Loucy (cell line): ENCODE results near the gene SDK1.

Experiments
- H2AFZ ChIP-seq: fragments of 200-600 bp; sonication (generic); 2 replicates; pipeline ENCODE4 v1.6.0; 2016; ENCODE audit warnings: antibody characterized with exemption, mild to moderate bottlenecking, low read length, moderate library complexity
- H3F3A ChIP-seq: fragments of 200-600 bp; 2 replicates; pipeline ENCODE4 v1.6.0; 2016; ENCODE audit warnings: antibody characterized with exemption, low read depth, mild to moderate bottlenecking
- H3K27me3 ChIP-seq: fragments of 200-600 bp; sonication (generic); 2 replicates; pipeline ENCODE4 v1.6.1; 2014; ENCODE audit warnings: low read length, mild to moderate bottlenecking; ENCODE audit not compliant: insufficient read depth, poor library complexity, severe bottlenecking
- H3K36me3 ChIP-seq: fragments of 200-600 bp; sonication (generic); 2 replicates; pipeline ENCODE4 v1.6.1; 2016; ENCODE audit warnings: low read length; ENCODE audit not compliant: insufficient read depth
- H3K4me1 ChIP-seq: fragments of 200-600 bp; sonication (generic); 2 replicates; pipeline ENCODE4 v1.5.1; 2014; ENCODE audit warnings: low read length, mild to moderate bottlenecking; ENCODE audit not compliant: insufficient read depth, poor library complexity, severe bottlenecking
- H3K4me2 ChIP-seq: fragments of 200-600 bp; sonication (generic); 2 replicates; pipeline ENCODE4 v1.6.0; 2014; ENCODE audit warnings: antibody characterized with exemption, low read length, low read depth, mild to moderate bottlenecking; ENCODE audit not compliant: poor library complexity, severe bottlenecking
- H3K4me3 ChIP-seq: fragments of 200-600 bp; sonication (generic); 2 replicates; pipeline ENCODE4 v1.5.1; 2014; ENCODE audit warnings: low read length, mild to moderate bottlenecking, mixed read lengths; ENCODE audit not compliant: poor library complexity, severe bottlenecking
- H3K79me2 ChIP-seq: fragments of 200-600 bp; sonication (generic); 2 replicates; pipeline ENCODE4 v1.6.1; 2014; ENCODE audit warnings: low read length; ENCODE audit not compliant: insufficient read depth
- H3K9ac ChIP-seq: fragments of 200-600 bp; sonication (generic); 2 replicates; pipeline ENCODE4 v1.6.0; 2014; ENCODE audit warnings: mild to moderate bottlenecking, low read depth, low read length, moderate library complexity; ENCODE audit not compliant: poor library complexity, severe bottlenecking
- H3K9me2 ChIP-seq: fragments of 200-600 bp; sonication (generic); replicated peaks from 2 replicates; pipeline ENCODE4 v1.6.1; 2016; ENCODE audit warnings: low read depth, low read length, mixed read lengths
- H3K9me3 ChIP-seq: fragments of 200-600 bp; sonication (generic); 2 replicates; pipeline ENCODE4 v1.6.1; 2014; ENCODE audit warnings: mild to moderate bottlenecking, antibody characterized with exemption, low read length, low read depth; ENCODE audit not compliant: insufficient read depth
- H4K20me1 ChIP-seq: fragments of 200-600 bp; sonication (generic); 2 replicates; pipeline ENCODE4 v1.6.0; 2014; ENCODE audit warnings: antibody characterized with exemption, low read length, mild to moderate bottlenecking; ENCODE audit not compliant: insufficient read depth, poor library complexity, severe bottlenecking
- CTCF ChIP-seq: fragments of 200-600 bp; sonication (generic); conservative IDR thresholded peaks from 2 replicates; pipeline ENCODE4 v1.5.1; 2014; ENCODE audit warnings: mild to moderate bottlenecking, antibody characterized with exemption, low read length
- EZH2phosphoT487 ChIP-seq: fragments of 200-600 bp; IDR thresholded peaks from 2 replicates; pipeline ENCODE4 v1.6.1; 2018; ENCODE audit warnings: antibody characterized with exemption, mild to moderate bottlenecking, moderate library complexity, borderline replicate concordance

Gene SDK1

GRCh38 chr7:3787717-3788264, 486.7 kb downstream of the SDK1 start:
- H3K4me2 ChIP-seq, result no peak overlapping the region
- no peaks in the 10 kb centered on the region for H3K4me1 ChIP-seq
- no peak overlapping the region for H2AFZ ChIP-seq
- H3F3A ChIP-seq, result no peaks in the 10 kb centered on the region
- no peak overlapping the region for H3K4me3 ChIP-seq
- H3K79me2 ChIP-seq, result no peaks in the 10 kb centered on the region
- TF ChIP-seq EZH2phosphoT487 (no peak), CTCF (no peak)
- no peak overlapping the region for H3K9ac ChIP-seq
- no peaks in the 10 kb centered on the region; the same call in 1 of the 2 replicates for H3K9me3 ChIP-seq
- no peaks in the 10 kb centered on the region for H3K27me3 ChIP-seq
- no peaks in the 10 kb centered on the region for H4K20me1 ChIP-seq
- H3K9me2 ChIP-seq, result no peaks in the 10 kb centered on the region
- H3K36me3 ChIP-seq, result no peaks in the 10 kb centered on the region

GRCh38 chr7:3790803-3791202, 489.8 kb downstream of the SDK1 start:
- H3K4me3 ChIP-seq, result no peak overlapping the region
- no peaks in the 10 kb centered on the region for H3K36me3 ChIP-seq
- H3F3A ChIP-seq, result no peaks in the 10 kb centered on the region
- TF ChIP-seq CTCF, result no peak
- no peak for TF ChIP-seq EZH2phosphoT487
- H4K20me1 ChIP-seq, result no peaks in the 10 kb centered on the region
- H3K9ac ChIP-seq, result no peak overlapping the region
- no peak overlapping the region for H2AFZ ChIP-seq
- no peaks in the 10 kb centered on the region for H3K9me2 ChIP-seq
- H3K27me3 ChIP-seq, result no peaks in the 10 kb centered on the region
- H3K79me2 ChIP-seq, result no peaks in the 10 kb centered on the region
- H3K9me3 ChIP-seq, result no peaks in the 10 kb centered on the region; the same call in 1 of the 2 replicates
- no peak overlapping the region for H3K4me2 ChIP-seq
- no peaks in the 10 kb centered on the region for H3K4me1 ChIP-seq

GRCh38 chr7:3791327-3791726, 490.3 kb downstream of the SDK1 start:
- TF ChIP-seq EZH2phosphoT487, result no peak
- no peak for TF ChIP-seq CTCF
- no peak overlapping the region for H2AFZ ChIP-seq
- no peaks in the 10 kb centered on the region for H3K4me1 ChIP-seq
- no peaks in the 10 kb centered on the region; the same call in 1 of the 2 replicates for H3K9me3 ChIP-seq
- H3F3A ChIP-seq, result no peaks in the 10 kb centered on the region
- H3K4me3 ChIP-seq, result no peak overlapping the region
- H4K20me1 ChIP-seq, result no peaks in the 10 kb centered on the region
- no peaks in the 10 kb centered on the region for H3K36me3 ChIP-seq
- no peak overlapping the region for H3K4me2 ChIP-seq
- H3K9ac ChIP-seq, result no peak overlapping the region
- no peaks in the 10 kb centered on the region for H3K79me2 ChIP-seq
- H3K27me3 ChIP-seq, result no peaks in the 10 kb centered on the region
- H3K9me2 ChIP-seq, result no peaks in the 10 kb centered on the region
